GM12864 (cell line): Measurements from ENCODE around the gene MORN4.

Experiments used
- DNase-seq: peaks from one replicate; pipeline ENCODE4 v3.0.0-alpha.2; 2011; ENCODE audit warnings: low read depth
- H3K4me3 ChIP-seq: 2 replicates; pipeline ENCODE4 v1.5.1; 2011; ENCODE audit warnings: mild to moderate bottlenecking, low read depth, low read length, control low read depth
- CTCF ChIP-seq: IDR thresholded peaks from 2 replicates; pipeline ENCODE4 v1.5.1; 2011; ENCODE audit warnings: low read depth, mild to moderate bottlenecking, moderate library complexity, low read length, control low read depth, inconsistent platforms; ENCODE audit errors: missing control alignments

The MORN4 gene

GRCh38 chr10:97608991-97609561, 24.2 kb downstream of the MORN4 start:
- no peak overlapping the region for H3K4me3 ChIP-seq
- TF ChIP-seq CTCF, result no peak
- DNase-seq, result no peak

- no peak for TF ChIP-seq CTCF
- no peak for DNase-seq
- no peak overlapping the region for H3K4me3 ChIP-seq
Observed at GRCh38 chr10:97607095-97607636, 26.1 kb downstream of the MORN4 start.

GRCh38 chr10:97601268-97602215, 31.8 kb downstream of the MORN4 start:
- no peak for TF ChIP-seq CTCF
- no peak for DNase-seq

GRCh38 chr10:97600616-97601015, 32.7 kb downstream of the MORN4 start:
- H3K4me3 ChIP-seq, result no peak overlapping the region
- TF ChIP-seq CTCF, result no peak
- DNase-seq, result no peak

More at GRCh38 chr10:97601268-97602215, 31.8 kb downstream of the MORN4 start:
- H3K4me3 ChIP-seq, result no peak overlapping the region

- no peak for DNase-seq
- TF ChIP-seq CTCF, result no peak
- no peak overlapping the region for H3K4me3 ChIP-seq
Observed at GRCh38 chr10:97599272-97599619, 34.1 kb downstream of the MORN4 start.

- TF ChIP-seq CTCF, result no peak
- DNase-seq, result no peak
- H3K4me3 ChIP-seq, result no peak overlapping the region
Observed at GRCh38 chr10:97598407-97599271, 34.7 kb downstream of the MORN4 start.
